GM13976 (cell line): ENCODE data around the gene SLAMF7.

Source experiments
- DNase-seq: peaks from one replicate; pipeline ENCODE4 v3.0.0; 2012; ENCODE audit warnings: low spot score
- in situ Hi-C: fragments of 300-500 bp; cut with MboI; formaldehyde crosslinking; loops from one replicate; pipeline ENCODE4 v1.12.0; 2022; ENCODE audit warnings: low sequenced_read_pairs, mixed read lengths, inconsistent platforms; ENCODE audit not compliant: unreplicated experiment
- TF ChIP-seq, protein P1 (sequence below): IDR thresholded peaks from 2 replicates; pipeline ENCODE4 v1.5.1; 2012; ENCODE audit warnings: borderline replicate concordance, mild to moderate bottlenecking; ENCODE audit not compliant: insufficient read depth; ENCODE audit errors: extremely low read depth, missing control alignments, control extremely low read depth

Gene SLAMF7

DNA sequence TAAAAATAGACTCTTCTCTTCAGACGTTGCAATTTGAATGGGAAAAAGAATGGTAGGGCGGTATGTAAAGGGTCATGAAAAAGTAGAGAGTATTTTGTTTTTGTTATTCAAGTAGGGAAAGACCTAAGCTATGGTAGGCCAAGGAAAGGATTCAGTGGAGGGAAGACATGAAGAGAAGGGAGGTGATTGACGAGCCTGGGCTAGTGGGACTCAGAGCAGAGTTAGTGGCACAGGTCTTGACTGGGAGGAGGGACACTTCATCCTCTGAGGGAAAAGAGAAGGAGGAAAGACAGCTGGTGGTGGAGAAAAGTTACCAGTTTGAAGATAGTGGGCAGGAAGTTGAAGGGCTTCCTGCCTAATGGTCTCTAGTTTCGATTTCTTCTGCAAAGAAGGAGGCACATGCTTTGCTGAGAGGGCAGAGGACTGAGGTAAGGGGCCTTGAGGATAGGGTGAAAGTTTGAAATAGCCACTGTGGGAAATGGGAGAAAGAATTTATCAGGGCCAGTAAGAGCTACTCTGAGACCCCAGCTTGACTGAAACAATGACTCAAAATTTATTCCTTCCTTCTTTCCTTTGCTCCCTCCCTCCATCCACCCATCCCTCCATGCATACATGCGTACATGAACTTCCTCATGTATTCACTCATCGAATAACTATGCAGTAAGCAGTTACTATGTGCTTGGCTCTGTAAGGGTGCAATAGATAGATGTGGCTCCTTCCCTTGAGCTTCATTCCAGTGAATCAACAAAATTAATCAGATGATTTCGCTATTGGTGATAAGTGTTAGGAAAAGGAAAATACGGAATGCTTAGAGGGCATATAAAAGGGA lies 31.6 kb upstream of the SLAMF7 start:
- no peak for DNase-seq
- TF ChIP-seq, protein P1, sequence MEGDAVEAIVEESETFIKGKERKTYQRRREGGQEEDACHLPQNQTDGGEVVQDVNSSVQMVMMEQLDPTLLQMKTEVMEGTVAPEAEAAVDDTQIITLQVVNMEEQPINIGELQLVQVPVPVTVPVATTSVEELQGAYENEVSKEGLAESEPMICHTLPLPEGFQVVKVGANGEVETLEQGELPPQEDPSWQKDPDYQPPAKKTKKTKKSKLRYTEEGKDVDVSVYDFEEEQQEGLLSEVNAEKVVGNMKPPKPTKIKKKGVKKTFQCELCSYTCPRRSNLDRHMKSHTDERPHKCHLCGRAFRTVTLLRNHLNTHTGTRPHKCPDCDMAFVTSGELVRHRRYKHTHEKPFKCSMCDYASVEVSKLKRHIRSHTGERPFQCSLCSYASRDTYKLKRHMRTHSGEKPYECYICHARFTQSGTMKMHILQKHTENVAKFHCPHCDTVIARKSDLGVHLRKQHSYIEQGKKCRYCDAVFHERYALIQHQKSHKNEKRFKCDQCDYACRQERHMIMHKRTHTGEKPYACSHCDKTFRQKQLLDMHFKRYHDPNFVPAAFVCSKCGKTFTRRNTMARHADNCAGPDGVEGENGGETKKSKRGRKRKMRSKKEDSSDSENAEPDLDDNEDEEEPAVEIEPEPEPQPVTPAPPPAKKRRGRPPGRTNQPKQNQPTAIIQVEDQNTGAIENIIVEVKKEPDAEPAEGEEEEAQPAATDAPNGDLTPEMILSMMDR = no peak
- in situ Hi-C loops = no loop called here

DNA sequence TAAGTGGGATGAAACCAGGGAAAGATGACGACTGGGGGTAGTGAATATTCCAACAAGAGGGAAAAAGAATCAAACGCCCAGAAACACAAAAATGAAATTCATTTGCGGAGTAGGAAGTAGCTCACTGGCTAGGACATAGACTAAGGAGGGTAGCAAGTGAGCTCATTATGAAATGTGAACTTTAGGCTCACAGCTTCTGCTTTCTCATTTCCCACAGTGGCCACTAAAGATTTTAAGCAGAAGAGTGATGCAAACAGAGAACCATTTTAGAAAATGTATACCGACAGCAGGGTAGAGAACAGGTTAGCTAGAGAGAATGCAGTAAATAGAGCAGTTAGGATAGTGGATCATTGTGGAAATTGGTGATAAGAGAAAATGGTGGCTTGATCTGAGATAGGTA lies 30.9 kb upstream of the SLAMF7 start:
- no peak for DNase-seq
- TF ChIP-seq, protein P1 = no peak
- in situ Hi-C loops = no loop called here

DNA sequence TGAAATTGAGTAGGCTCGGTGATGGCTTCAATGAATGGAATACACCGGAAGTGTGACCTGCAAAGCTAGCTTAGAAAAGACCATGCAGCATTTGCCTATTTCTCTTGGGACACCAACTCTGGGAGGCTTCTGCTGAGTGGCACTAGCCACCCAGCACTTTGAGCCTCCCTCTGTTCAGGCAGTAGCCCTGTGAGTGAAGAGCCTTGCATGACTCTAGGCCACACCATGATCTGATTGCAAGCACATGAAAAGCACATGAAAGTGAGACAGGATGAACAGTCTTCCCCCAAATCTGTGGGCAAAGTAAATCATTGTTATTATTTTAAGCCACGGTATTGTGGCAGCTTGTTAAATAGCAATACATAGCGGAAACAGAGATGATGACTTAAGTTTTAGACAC lies 30.2 kb upstream of the SLAMF7 start:
- no peak for DNase-seq
- TF ChIP-seq, protein P1 = no peak
- in situ Hi-C loops = no loop called here

DNA sequence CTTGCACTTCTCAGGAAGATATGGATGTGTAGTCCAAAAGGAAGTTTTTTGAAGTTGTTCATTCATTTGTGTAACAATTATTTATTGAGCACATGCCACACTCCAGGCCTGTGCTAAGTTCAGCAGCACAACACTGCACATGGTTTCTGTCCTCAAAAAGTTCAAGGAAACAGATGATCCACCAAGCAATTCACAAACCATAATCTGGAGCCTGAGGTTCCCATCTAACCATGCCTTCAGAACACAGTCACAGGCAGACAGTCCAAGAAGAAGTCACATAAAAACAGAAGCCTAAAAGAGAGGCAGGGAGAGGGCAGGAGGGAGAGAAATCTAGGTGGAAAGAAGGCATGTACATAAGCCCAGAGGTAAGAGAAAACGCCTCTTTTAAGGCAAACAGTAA lies 29.3 kb upstream of the SLAMF7 start:
- TF ChIP-seq, protein P1 = no peak
- in situ Hi-C loops = no loop called here
- no peak for DNase-seq

DNA sequence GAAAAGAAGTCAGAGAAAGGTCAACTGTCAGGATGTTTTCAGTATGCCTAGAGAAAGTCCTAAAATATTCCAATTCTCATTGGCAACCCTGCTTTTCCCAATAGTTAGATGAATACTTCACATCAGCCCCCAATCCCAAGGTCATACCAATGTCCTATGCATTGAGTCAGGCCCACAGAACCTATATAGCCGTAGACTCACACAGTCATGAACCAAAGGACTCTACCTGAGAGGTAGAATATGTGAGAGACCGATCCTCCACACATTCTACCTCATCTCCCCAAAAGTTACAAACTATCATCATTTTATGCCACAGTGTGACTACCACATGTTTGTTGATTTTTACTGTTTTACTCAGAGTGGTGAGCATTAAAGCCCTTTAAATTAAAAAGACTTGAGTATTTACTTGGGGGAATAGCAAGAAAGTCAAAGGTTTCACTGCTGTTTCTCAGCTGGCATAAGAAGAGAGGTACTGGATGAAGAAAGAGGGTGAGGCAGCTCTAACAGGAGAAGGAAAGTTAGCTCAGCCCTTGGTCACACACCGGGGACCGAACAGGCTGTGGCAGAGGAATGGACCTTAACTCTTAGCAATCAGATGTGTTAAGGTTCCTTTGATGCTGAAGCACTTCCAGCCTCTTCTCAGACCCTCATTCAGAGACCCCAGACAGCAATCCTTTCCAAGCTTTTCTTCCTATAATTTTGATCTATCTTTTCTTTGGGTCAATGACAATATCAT lies 28.4 kb upstream of the SLAMF7 start:
- in situ Hi-C loops = no loop called here
- no peak for DNase-seq
- TF ChIP-seq, protein P1 = no peak

DNA sequence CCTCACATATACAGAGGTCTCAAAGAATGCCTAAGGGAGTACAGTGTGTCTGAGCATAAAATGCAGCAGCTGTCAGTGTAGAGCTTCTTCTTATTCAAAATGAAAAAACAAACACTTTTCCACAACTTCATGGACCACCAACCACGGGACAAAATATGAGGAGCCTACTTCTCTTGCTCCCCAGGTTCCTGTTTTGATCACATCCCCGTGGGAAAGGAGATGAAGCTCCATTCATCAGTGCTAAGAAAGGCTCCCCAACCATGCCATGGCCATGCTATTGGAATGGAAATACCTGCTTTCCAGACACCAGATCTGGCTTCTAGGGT lies 27.8 kb upstream of the SLAMF7 start:
- in situ Hi-C loops = no loop called here
- no peak for DNase-seq
- TF ChIP-seq, protein P1 = no peak
